Mesenchymal stem cell (in vitro differentiated cells and primary cell): ENCODE measurements around the gene CELA2B.

Source experiments
- DNase-seq: peaks from one replicate; pipeline ENCODE4 v3.0.0-alpha.2; 2013
- H2AFZ ChIP-seq: one replicate; pipeline ENCODE4 v1.6.1; 2013; ENCODE audit warnings: low read depth, mild to moderate bottlenecking, control low read depth, inconsistent platforms, low read length, moderate library complexity
- H2AK5ac ChIP-seq: 2 replicates; pipeline ENCODE4 v1.6.1; 2013; ENCODE audit warnings: low read length, moderate library complexity, mild to moderate bottlenecking, inconsistent platforms; ENCODE audit not compliant: severe bottlenecking
- H2BK120ac ChIP-seq: one replicate; pipeline ENCODE4 v1.6.1; 2013; ENCODE audit warnings: low read depth, mild to moderate bottlenecking, inconsistent platforms, low read length, moderate library complexity
- H2BK12ac ChIP-seq, 2 experiments: one replicate each; pipeline ENCODE4 v1.6.1; 2013; ENCODE audit warnings: inconsistent platforms in 2 of 2, low read length in 2 of 2, mild to moderate bottlenecking in 2 of 2, moderate library complexity in 2 of 2, control low read depth in 1 of 2
- H2BK15ac ChIP-seq: one replicate; pipeline ENCODE4 v1.6.1; 2013; ENCODE audit warnings: mild to moderate bottlenecking, low read depth, inconsistent platforms; ENCODE audit not compliant: poor library complexity, severe bottlenecking
- H2BK5ac ChIP-seq: 2 replicates; pipeline ENCODE4 v1.6.1; 2013; ENCODE audit warnings: low read depth, mild to moderate bottlenecking, low read length, control low read depth, inconsistent platforms; ENCODE audit not compliant: poor library complexity, severe bottlenecking
- H3K14ac ChIP-seq, 2 experiments: one replicate each; pipeline ENCODE4 v1.6.1; 2013; ENCODE audit warnings: inconsistent platforms in 2 of 2, low read length in 2 of 2, control low read depth in 1 of 2, mild to moderate bottlenecking in 1 of 2, moderate library complexity in 1 of 2
- H3K18ac ChIP-seq, 2 experiments: one replicate each; pipeline ENCODE4 v1.6.1; 2013; ENCODE audit warnings: inconsistent platforms in 2 of 2, low read length in 2 of 2, control low read depth in 1 of 2, low read depth in 1 of 2, mild to moderate bottlenecking in 1 of 2
- H3K23ac ChIP-seq, 2 experiments: one replicate each; pipeline ENCODE4 v1.6.1; 2013; ENCODE audit warnings: inconsistent platforms in 2 of 2, low read length in 2 of 2, mild to moderate bottlenecking in 2 of 2, moderate library complexity in 2 of 2, control low read depth in 1 of 2
- H3K27ac ChIP-seq: 2 replicates; pipeline ENCODE4 v1.5.1; 2013; ENCODE audit warnings: mild to moderate bottlenecking, moderate library complexity, low read length, control low read depth, inconsistent platforms; ENCODE audit not compliant: poor library complexity, severe bottlenecking
- H3K27me3 ChIP-seq, 2 experiments: 2 replicates each; pipeline versions ENCODE4 v1.6.1 to v1.7.0; 2013; ENCODE audit warnings: low read length in 2 of 2, mild to moderate bottlenecking in 2 of 2, moderate library complexity in 2 of 2, control low read depth in 1 of 2, inconsistent platforms in 1 of 2; ENCODE audit not compliant: control insufficient read depth in 1 of 2, insufficient read depth in 1 of 2
- H3K36me3 ChIP-seq, 2 experiments: 2 replicates each; pipeline versions ENCODE4 v1.6.1 to v1.7.0; 2013; ENCODE audit warnings: low read length in 2 of 2, control low read depth in 1 of 2, inconsistent platforms in 1 of 2, low read depth in 1 of 2, mild to moderate bottlenecking in 1 of 2; ENCODE audit not compliant: insufficient read depth in 2 of 2, control insufficient read depth in 1 of 2
- H3K4ac ChIP-seq, 2 experiments: one replicate each; pipeline ENCODE4 v1.6.1; 2013; ENCODE audit warnings: inconsistent platforms in 2 of 2, low read length in 2 of 2, mild to moderate bottlenecking in 2 of 2, moderate library complexity in 2 of 2, control low read depth in 1 of 2, low read depth in 1 of 2
- H3K4me1 ChIP-seq: 2 replicates; pipeline ENCODE4 v1.6.1; 2013; ENCODE audit warnings: low read depth, low read length, control low read depth; ENCODE audit not compliant: control insufficient read depth, insufficient read depth
- H3K4me2 ChIP-seq: 2 replicates; pipeline ENCODE4 v1.6.1; 2013; ENCODE audit warnings: low read length, mild to moderate bottlenecking, inconsistent platforms; ENCODE audit not compliant: poor library complexity, severe bottlenecking
- H3K4me3 ChIP-seq, 2 experiments: 2 replicates each; pipeline versions ENCODE4 v1.5.1 to v1.7.0; 2013; ENCODE audit warnings: low read length in 2 of 2, mild to moderate bottlenecking in 2 of 2, control low read depth in 1 of 2, low read depth in 1 of 2; ENCODE audit not compliant: insufficient read depth in 1 of 2
- H3K79me1 ChIP-seq: replicated peaks from 2 replicates; pipeline ENCODE4 v1.6.1; 2013; ENCODE audit warnings: mild to moderate bottlenecking, control low read depth, low read length, inconsistent platforms; ENCODE audit not compliant: poor library complexity, severe bottlenecking
- H3K9ac ChIP-seq: 2 replicates; pipeline ENCODE4 v1.7.0; 2013; ENCODE audit warnings: mild to moderate bottlenecking, low read length, moderate library complexity
- H3K9me3 ChIP-seq: 2 replicates; pipeline ENCODE4 v1.7.0; 2013; ENCODE audit warnings: mild to moderate bottlenecking, low read length; ENCODE audit not compliant: control insufficient read depth
- H4K8ac ChIP-seq: one replicate; pipeline ENCODE4 v1.6.1; 2013; ENCODE audit warnings: inconsistent platforms, mild to moderate bottlenecking, low read length, moderate library complexity
- H4K91ac ChIP-seq: one replicate; pipeline ENCODE4 v1.6.1; 2013; ENCODE audit warnings: mild to moderate bottlenecking, low read length, inconsistent platforms
- WGBS: methylation state at CpG from one replicate; pipeline ENCODE4 v1.1.7; 2013; ENCODE audit warnings: mixed read lengths; 5-methylcytosine and 5-hydroxymethylcytosine counted together

CELA2B gene

GRCh38 chr1:15451014-15451722, 24.7 kb upstream of the CELA2B start:
- Histone ChIP-seq H2BK12ac (no peak overlapping the region), H3K4me1 (peaks cover 5% of the 10 kb centered on the region), H3K27me3 (peaks cover 17% of the 10 kb centered on the region in 2 experiments), H3K14ac (no peak overlapping the region), H3K4ac (no peak overlapping the region), H3K9me3 (no peaks in the 10 kb centered on the region), H2AFZ (no peak overlapping the region), H3K27ac (no peak overlapping the region), H4K8ac (no peak overlapping the region), H4K91ac (no peak overlapping the region), H3K79me1 (no peaks in the 10 kb centered on the region), H3K4me3 (no peak overlapping the region), H2BK5ac (no peak overlapping the region), H3K23ac (no peak overlapping the region), H3K4me2 (no peak overlapping the region), H3K18ac (peak overlapping the region in 1 of 2 experiments; percentile 56), H2BK15ac (no peak overlapping the region), H2AK5ac (no peak overlapping the region), H3K9ac (no peak overlapping the region), H2BK120ac (no peak overlapping the region), H3K36me3 (no peaks in the 10 kb centered on the region)
- DNase-seq, result no peak
- 93% methylated on average over 6 of the region's 6 CpGs for WGBS

DNA sequence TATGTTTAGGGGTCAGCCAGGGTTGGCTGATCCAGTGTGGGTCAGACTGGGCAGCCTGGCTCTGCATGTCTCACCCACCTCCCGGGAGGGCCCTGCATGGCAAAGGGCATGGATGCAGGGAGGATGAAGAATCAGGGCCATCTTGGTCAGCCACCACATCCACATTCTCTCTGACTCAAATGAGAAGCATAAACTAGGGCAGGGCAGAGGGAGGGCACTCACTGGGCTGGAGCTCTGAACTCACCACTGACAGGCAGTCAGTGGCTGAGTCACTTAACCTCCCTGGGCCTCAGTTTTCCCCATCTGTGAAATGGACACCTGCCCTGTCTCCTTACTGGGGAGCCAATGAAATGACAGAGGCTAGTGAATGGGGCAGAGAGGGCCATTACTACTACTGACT, 23.7 kb upstream of the CELA2B start:
- H2BK15ac ChIP-seq, result no peak overlapping the region
- no peak overlapping the region for H2BK12ac ChIP-seq
- H3K4me2 ChIP-seq, result no peak overlapping the region
- H2BK5ac ChIP-seq, result no peak overlapping the region
- H3K27ac ChIP-seq, result no peak overlapping the region
- H3K18ac ChIP-seq, result no peak overlapping the region
- no peak overlapping the region for H3K4ac ChIP-seq
- no peak overlapping the region for H2BK120ac ChIP-seq
- no peak overlapping the region for H3K23ac ChIP-seq
- no peak for DNase-seq
- no peak overlapping the region for H2AFZ ChIP-seq
- 100% methylated on average over 1 of the region's 1 CpG for WGBS
- no peaks in the 10 kb centered on the region for H3K9me3 ChIP-seq
- H3K79me1 ChIP-seq, result no peaks in the 10 kb centered on the region
- no peaks in the 10 kb centered on the region for H3K36me3 ChIP-seq
- peaks cover 5% of the 10 kb centered on the region for H3K4me1 ChIP-seq
- no peak overlapping the region for H3K4me3 ChIP-seq
- H3K27me3 ChIP-seq, result peaks cover 6 to 8% of the 10 kb centered on the region in 2 experiments
- H3K9ac ChIP-seq, result no peak overlapping the region
- H3K14ac ChIP-seq, result no peak overlapping the region
- no peak overlapping the region for H4K91ac ChIP-seq
- no peak overlapping the region for H2AK5ac ChIP-seq
- H4K8ac ChIP-seq, result no peak overlapping the region

GRCh38 chr1:15452866-15453571, 22.9 kb upstream of the CELA2B start:
- Histone ChIP-seq H4K8ac (no peak overlapping the region), H3K14ac (no peak overlapping the region), H2BK12ac (no peak overlapping the region), H3K79me1 (no peaks in the 10 kb centered on the region), H3K4me1 (peaks cover 5% of the 10 kb centered on the region), H2AK5ac (no peak overlapping the region), H3K4me3 (no peak overlapping the region), H3K4me2 (no peak overlapping the region), H3K9me3 (no peaks in the 10 kb centered on the region), H3K23ac (no peak overlapping the region), H3K18ac (no peak overlapping the region), H2BK120ac (no peak overlapping the region), H2BK15ac (no peak overlapping the region), H2AFZ (no peak overlapping the region), H4K91ac (no peak overlapping the region), H3K4ac (no peak overlapping the region), H3K9ac (no peak overlapping the region), H2BK5ac (no peak overlapping the region), H3K27ac (no peak overlapping the region), H3K27me3 (peaks cover 0 to 3% of the 10 kb centered on the region in 2 experiments), H3K36me3 (no peaks in the 10 kb centered on the region)
- DNase-seq, result no peak
- WGBS, result 83% methylated on average over 8 of the region's 10 CpGs

DNA sequence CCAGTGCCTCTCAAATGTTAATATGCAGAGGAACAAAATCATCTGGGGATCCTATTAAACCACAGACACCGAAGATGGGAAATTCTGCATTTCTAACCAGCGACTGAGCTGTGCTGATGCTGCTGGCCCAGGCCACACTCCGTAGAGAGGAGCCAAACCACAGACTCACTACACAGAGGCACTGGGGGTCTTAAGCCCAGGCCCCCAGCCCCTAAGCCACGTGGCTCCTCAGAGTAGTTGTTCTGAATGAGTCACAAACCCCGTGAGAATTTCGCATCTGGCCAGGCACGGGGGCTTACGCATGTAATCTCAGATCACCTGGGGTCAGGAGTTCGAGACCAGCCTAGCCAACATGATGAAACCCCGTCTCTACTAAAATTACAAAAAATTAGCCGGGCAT, 22.2 kb upstream of the CELA2B start:
- Histone ChIP-seq H3K4me1 (peaks cover 5% of the 10 kb centered on the region), H3K36me3 (no peaks in the 10 kb centered on the region), H4K8ac (no peak overlapping the region), H4K91ac (no peak overlapping the region), H2AK5ac (no peak overlapping the region), H3K27me3 (peaks cover 0 to 3% of the 10 kb centered on the region in 2 experiments), H3K79me1 (no peaks in the 10 kb centered on the region), H2BK12ac (no peak overlapping the region), H2BK120ac (no peak overlapping the region), H3K4me3 (no peak overlapping the region), H3K27ac (no peak overlapping the region), H3K18ac (peak overlapping the region in 1 of 2 experiments; percentile 11), H2AFZ (no peak overlapping the region), H2BK5ac (no peak overlapping the region), H3K9me3 (no peaks in the 10 kb centered on the region), H2BK15ac (no peak overlapping the region), H3K23ac (no peak overlapping the region), H3K14ac (no peak overlapping the region), H3K4me2 (no peak overlapping the region), H3K9ac (no peak overlapping the region), H3K4ac (no peak overlapping the region)
- WGBS, result 78% methylated on average over 11 of the region's 11 CpGs
- no peak for DNase-seq
